CD1c-positive myeloid dendritic cell (primary cell): ENCODE data around the gene PKD1L1.

ENCODE experiments used
- DNase-seq: peaks from one replicate; pipeline ENCODE4 v3.0.0-alpha.2; 2016; ENCODE audit errors: extremely low spot score

Gene PKD1L1

GRCh38 chr7:47875998-47876744 is 72.1 kb downstream of the PKD1L1 start:
- DNase-seq, result no peak

DNA sequence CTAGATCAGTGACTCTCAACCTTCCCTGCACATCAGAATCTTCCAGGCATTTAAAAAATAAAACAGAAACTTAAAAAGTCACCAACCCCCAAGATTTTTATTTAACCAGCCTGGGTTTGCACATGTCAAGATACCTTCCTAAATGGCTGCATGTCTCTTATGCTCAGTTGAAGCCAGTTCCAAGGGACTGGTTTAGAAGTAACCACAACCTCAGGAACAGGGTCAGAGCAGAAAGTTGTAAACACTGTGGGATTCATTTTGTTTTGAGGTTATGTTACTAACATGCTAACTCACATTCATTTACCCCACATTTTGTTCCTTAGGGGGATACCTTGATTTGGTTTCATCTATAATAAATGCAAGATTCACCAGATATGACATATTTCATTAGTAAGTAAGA is 72.9 kb downstream of the PKD1L1 start:
- DNase-seq, result no peak

- DNase-seq, result no peak
Observed at GRCh38 chr7:47873762-47874161, 74.5 kb downstream of the PKD1L1 start.

GRCh38 chr7:47867286-47867685 is 81.0 kb downstream of the PKD1L1 start:
- DNase-seq, result no peak

DNA sequence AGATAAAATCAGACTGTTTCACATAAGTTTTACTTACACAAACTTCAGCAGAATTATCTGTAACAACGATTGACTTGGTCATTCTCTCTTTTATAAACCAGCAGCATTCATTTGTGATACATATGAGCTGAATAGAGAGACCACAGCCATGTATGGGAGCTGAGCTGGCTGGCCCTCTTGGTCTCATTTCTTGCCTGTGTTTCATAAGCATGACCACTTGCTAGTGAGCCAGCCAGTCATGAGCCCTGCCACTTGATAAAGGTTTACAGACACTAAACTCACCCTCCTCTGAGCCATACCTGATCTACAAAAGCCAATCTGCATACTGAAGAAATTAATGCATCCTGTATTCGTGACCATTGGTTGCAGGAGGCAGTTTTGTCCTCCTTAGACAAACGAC is 82.1 kb downstream of the PKD1L1 start:
- no peak for DNase-seq

DNA sequence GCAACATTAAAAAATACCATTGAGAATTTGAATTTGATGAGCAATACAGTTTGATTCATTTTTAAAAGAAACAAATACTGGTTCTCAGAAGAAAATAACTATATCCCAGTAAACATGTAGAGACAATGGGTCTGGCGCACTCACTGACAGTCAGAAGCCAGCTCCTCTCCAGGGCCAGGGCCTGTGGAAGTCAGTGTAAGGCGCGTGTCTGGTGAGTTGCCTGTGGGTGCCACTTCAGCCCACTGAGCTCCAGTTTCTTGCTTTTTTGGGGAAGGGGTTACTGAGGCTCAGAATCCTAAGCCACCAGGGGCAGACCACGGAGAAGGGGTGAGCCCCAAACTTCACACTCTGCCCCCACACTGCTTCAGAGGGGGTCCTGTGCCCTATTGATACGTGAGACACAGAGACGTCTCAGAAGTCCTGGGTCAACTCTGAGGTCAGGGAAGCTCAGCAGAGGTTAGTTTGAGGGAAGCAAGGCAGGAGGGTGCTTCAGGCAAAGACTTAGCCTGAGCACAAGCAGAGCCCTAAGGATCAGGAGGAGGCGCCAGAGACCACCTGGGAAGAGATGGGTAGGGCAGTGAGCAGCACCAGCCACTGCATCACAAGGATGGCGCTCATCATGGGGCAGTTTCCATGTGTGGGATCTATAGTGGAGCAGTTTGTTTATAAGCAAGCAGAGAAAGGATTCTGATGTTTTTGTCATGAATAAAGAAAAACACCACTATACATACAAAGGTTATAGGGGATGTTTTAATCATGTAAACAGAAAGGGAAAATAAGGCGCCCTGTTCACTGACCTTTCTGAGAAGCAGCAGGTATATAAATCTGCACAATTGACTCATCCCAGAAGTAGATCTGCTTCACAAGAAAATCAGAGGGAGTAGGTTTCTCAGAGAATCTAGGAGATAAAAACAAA is 95.7 kb downstream of the PKD1L1 start:
- DNase-seq, result peak; percentile 4

DNA sequence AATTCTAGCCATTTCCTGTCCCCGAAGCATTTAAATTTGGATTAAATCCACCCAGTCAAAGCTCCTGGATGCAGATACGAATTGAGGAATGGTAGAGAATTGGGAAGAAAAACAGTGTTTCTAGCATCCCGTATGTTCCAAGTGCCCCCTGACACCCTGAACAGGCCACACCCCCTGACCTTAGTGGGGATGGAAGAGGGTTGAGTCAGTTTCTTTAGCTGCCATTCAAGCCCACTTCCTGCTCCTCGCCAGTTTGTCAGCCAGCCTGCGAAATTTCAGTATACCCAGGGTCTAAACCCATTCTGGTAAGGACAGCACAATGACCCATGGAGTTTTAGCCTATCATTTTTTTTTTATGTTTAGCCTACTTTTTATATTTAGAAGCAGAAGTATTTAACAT is 101.1 kb downstream of the PKD1L1 start:
- no peak for DNase-seq

GRCh38 chr7:47846138-47846836 is 102.0 kb downstream of the PKD1L1 start:
- DNase-seq, result no peak

DNA sequence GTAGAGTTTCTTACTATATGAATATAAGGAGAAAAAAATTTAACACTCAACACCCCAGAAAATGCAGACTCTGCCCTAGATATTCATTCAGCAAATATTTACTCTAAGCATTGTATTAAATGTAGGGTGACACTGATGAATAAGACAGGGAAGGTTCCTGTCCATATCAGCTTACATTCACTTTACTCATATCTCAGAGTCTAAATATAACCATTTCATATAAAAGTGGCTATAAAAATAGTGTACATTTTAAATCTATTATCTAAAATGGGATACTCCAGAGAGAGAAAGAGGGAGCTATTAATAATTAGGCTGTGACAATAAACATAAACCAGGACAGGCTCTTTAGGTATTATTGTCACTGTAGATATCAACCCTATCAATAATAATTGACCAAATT is 104.0 kb downstream of the PKD1L1 start:
- DNase-seq, result no peak

- DNase-seq, result no peak
Observed at GRCh38 chr7:47843291-47843690, 105.0 kb downstream of the PKD1L1 start.

DNA sequence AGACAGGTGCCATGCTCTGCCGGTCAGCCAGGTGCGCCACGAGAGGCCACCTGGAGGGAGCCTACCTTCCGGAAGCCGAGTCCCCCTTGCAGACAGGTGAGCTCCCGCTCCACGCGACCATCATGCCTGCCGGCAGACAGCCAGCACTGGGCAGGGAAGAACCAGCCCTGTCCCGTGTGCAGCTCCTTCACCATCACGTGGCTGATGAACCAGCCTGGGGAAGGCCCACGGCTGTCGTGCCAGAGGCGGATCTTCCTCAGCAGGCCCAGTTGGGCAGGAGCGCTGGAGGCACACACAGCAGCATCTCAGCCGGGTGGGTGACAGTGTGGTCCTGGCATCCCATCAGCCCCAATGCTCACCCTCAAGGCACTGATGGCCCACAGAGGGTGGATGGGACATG is 108.9 kb downstream of the PKD1L1 start:
- DNase-seq, result no peak

DNA sequence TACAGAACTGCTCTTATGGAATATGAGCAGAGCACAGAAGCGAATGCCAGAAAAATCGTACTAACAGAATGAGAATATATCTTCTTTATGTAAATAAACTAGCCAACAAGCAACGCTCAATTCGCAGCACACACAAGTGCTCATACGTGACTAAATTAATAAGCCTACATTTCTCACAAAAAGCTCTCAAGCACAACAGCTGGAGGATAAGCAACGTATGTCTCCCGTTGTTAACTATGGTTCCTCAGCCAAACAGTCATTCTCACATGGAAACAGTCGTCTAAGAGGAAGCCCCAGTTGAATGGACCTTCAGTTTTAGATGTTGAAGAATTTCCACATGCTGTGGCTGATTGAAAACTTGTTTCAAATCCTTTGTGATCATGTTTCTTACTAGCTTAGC is 110.4 kb downstream of the PKD1L1 start:
- no peak for DNase-seq

DNA sequence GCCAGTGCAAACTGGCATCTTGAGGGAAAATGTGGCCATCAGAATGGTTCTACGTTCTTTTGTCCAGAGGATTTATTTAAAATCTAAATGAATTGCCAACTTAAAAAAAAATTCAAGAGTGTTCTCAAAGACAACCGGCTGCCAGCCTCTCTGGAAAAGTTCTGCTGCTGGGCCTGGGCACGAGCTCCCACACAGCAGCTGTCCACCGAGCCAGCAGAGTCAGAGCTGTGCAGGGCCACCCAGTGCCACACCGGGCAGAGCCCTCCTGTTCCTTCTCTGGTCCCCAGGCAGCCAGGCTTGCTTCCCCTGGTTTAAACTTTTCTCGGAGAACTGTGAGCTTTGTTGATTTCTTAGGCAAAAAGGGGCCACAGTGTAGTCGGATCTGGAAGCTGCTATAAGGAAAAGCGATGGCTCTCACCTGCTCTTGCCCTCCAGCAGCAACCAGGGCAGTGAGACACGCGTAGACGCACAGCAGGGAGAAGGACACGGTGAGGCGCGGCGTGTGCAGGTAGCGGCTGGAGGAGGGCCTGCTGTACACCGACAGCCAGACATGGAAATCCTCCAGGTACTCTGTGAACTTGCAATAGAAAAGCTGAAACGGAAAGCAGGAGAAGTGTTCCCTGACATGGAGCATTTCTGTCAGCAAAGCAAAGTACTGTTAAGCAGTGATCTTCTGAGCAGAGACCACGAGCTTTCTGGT is 111.6 kb downstream of the PKD1L1 start:
- DNase-seq, result no peak

DNA sequence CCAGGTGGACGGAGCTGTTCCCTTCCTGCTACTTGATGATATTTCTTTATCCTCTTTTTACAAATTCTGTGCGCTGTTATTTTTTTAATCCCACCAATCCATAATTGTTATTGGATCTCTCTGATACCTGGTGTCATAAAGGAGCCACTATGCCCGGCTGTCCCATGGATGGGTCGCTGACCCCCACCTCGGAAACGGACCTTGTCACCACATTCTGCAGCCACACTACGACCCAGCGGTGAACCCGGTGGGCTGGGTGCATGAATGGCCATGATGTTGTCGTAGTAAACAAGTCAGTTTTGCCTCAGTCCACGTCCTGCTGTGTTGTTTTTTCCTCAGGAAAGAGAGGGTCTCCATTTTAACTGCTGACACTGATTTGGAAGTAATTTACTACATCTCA is 112.2 kb downstream of the PKD1L1 start:
- no peak for DNase-seq

GRCh38 chr7:47833211-47833610 is 115.1 kb downstream of the PKD1L1 start:
- DNase-seq, result no peak

- DNase-seq, result no peak
Observed at GRCh38 chr7:47832105-47832715, 116.1 kb downstream of the PKD1L1 start.

DNA sequence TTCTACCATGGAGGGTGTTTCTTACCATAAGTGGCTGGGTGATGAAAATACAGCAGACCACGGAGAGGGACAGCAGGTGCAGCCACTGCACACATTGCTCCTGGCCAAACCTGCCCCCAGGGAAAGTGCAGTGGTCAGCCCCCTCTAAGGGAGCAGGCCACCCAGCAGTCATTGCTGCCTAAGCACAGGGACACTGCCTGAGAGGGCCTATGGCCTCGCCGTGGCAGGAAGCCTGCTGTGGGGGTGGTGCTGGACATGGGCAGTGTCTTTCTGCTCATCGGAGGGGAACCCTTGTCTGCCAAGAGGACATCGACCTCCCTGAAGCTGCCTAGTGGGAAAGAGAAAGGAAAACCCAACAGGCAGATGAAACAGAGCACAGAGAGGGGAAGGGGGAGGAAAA is 118.3 kb downstream of the PKD1L1 start:
- no peak for DNase-seq

DNA sequence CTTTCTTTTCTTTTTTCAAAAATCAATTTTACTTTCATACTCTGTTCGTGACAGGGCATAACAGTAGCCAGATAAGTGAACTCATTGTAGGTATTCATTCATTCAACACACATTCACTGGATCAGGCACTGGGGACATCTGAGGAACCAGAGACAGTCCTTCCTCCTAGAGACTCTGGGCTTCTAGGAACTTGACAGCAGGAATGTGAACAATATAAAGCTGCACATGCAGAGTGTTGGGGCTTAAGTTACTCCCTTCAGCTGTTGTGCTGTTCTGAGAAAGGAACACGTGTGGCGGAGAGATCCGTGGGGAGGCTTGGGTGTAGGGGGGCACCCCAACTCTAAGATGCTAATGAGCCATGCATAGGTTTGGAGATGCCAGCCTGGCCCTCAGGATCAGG is 120.4 kb downstream of the PKD1L1 start:
- no peak for DNase-seq

DNA sequence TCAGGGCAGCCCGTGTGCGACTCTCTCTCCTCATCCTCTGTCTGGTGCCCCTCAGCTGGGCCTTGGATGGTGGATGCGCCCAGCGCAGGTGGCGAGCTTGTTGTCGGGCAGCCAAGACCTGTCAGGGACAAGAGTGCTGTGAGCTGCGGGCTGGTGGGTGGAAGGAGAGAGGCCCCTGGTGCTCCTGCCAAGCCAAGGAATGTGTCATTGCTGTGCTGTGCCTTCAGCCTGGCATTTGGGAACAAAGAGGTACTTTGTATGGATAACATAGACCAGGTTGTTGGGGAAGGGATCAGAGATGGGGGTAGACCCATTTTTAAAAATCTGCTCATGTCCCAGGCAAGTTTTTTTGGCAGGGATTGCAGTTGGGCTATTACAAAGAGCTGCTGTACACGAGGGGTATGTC is 120.9 kb downstream of the PKD1L1 start:
- no peak for DNase-seq

DNA sequence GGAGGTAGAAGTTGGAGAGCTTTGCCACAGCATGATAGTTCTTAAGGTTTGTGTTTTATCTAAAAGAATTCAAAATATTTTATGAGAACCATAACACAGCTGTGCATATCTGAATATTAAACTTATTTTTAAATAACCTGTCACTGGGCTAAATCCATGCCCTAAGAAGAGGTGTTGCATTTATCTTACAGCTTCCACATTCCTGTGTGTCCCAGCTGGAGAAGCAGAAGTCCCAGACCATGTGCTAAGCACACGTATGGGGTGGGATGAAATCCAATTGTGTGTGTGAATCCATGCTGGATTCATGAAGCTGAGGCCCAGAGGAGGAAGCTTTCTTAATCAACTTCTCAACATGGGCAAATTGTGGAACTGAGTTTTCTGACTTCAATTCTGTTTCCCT is 121.5 kb downstream of the PKD1L1 start:
- DNase-seq, result peak; percentile 3

DNA sequence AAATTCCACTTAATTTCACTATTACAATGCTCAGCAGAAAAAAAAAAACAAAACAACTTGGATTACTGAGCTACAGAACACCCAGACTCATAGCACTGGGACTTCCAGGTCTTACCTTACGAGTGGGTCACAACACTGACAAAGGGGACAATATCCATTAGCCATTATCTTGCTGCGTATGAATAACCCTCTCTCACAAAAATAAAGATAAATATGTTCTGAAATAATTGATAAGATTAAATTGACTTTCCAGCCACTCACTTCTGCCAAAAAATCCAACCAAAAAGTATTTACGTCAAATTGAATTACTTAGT is 128.7 kb downstream of the PKD1L1 start:
- DNase-seq, result no peak
